ENCODE measurements around the gene SERPINA9.

DNA sequence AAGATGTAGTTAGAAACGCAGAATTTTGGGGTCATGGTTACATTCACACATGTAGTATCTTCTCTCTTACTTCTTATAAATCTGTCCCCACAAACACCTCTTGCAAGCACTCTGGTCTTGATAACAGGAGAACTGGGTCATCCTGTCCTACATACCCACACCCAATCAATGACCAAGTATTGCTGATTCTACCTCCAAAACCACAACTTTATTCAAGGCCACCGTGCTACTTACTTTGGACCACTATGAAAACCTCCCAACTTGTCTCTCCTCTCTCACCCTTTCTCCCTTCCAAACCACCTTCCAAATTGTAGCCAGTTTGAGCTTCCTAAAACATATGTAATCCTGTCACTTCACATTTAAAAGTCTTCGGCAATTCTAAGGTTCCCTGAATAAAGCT is 28.8 kb downstream of the SERPINA9 start:
- TF ChIP-seq, protein P1, sequence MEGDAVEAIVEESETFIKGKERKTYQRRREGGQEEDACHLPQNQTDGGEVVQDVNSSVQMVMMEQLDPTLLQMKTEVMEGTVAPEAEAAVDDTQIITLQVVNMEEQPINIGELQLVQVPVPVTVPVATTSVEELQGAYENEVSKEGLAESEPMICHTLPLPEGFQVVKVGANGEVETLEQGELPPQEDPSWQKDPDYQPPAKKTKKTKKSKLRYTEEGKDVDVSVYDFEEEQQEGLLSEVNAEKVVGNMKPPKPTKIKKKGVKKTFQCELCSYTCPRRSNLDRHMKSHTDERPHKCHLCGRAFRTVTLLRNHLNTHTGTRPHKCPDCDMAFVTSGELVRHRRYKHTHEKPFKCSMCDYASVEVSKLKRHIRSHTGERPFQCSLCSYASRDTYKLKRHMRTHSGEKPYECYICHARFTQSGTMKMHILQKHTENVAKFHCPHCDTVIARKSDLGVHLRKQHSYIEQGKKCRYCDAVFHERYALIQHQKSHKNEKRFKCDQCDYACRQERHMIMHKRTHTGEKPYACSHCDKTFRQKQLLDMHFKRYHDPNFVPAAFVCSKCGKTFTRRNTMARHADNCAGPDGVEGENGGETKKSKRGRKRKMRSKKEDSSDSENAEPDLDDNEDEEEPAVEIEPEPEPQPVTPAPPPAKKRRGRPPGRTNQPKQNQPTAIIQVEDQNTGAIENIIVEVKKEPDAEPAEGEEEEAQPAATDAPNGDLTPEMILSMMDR (tag by site-specific recombination; IDR thresholded peaks at IDR 0.05) = no peak
- TF ChIP-seq, protein P2, sequence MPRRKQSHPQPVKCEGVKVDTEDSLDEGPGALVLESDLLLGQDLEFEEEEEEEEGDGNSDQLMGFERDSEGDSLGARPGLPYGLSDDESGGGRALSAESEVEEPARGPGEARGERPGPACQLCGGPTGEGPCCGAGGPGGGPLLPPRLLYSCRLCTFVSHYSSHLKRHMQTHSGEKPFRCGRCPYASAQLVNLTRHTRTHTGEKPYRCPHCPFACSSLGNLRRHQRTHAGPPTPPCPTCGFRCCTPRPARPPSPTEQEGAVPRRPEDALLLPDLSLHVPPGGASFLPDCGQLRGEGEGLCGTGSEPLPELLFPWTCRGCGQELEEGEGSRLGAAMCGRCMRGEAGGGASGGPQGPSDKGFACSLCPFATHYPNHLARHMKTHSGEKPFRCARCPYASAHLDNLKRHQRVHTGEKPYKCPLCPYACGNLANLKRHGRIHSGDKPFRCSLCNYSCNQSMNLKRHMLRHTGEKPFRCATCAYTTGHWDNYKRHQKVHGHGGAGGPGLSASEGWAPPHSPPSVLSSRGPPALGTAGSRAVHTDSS (tag by site-specific recombination; IDR thresholded peaks at IDR 0.05) = no peak
- no peak for TF ChIP-seq ZBTB17 (tag by site-specific recombination; IDR thresholded peaks at IDR 0.05)
- no peak for TF ChIP-seq ZNF677 (tag by site-specific recombination; IDR thresholded peaks at IDR 0.05)
- TF ChIP-seq, protein P3, sequence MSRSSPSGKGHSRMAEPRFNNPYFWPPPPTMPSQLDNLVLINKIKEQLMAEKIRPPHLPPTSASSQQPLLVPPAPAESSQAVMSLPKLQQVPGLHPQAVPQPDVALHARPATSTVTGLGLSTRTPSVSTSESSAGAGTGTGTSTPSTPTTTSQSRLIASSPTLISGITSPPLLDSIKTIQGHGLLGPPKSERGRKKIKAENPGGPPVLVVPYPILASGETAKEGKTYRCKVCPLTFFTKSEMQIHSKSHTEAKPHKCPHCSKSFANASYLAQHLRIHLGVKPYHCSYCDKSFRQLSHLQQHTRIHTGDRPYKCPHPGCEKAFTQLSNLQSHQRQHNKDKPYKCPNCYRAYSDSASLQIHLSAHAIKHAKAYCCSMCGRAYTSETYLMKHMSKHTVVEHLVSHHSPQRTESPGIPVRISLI (tag by site-specific recombination; IDR thresholded peaks at IDR 0.05) = no peak
- TF ChIP-seq YY1 (tag by site-specific recombination; IDR thresholded peaks at IDR 0.05) = no peak
- TF ChIP-seq IKZF3 (tag by site-specific recombination; IDR thresholded peaks at IDR 0.05) = no peak
- TF ChIP-seq ZNF530 (tag by site-specific recombination; IDR thresholded peaks at IDR 0.05; ENCODE audit: low read depth) = no peak
- TF ChIP-seq, protein P4, sequence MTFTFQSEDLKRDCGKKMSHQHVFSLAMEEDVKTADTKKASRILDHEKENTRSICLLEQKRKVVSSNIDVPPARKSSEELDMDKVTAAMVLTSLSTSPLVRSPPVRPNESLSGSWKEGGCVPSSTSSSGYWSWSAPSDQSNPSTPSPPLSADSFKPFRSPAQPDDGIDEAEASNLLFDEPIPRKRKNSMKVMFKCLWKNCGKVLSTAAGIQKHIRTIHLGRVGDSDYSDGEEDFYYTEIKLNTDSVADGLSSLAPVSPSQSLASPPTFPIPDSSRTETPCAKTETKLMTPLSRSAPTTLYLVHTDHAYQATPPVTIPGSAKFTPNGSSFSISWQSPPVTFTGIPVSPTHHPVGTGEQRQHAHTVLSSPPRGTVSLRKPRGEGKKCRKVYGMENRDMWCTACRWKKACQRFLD (tag by site-specific recombination; IDR thresholded peaks at IDR 0.05) = no peak
- TF ChIP-seq, protein P5, sequence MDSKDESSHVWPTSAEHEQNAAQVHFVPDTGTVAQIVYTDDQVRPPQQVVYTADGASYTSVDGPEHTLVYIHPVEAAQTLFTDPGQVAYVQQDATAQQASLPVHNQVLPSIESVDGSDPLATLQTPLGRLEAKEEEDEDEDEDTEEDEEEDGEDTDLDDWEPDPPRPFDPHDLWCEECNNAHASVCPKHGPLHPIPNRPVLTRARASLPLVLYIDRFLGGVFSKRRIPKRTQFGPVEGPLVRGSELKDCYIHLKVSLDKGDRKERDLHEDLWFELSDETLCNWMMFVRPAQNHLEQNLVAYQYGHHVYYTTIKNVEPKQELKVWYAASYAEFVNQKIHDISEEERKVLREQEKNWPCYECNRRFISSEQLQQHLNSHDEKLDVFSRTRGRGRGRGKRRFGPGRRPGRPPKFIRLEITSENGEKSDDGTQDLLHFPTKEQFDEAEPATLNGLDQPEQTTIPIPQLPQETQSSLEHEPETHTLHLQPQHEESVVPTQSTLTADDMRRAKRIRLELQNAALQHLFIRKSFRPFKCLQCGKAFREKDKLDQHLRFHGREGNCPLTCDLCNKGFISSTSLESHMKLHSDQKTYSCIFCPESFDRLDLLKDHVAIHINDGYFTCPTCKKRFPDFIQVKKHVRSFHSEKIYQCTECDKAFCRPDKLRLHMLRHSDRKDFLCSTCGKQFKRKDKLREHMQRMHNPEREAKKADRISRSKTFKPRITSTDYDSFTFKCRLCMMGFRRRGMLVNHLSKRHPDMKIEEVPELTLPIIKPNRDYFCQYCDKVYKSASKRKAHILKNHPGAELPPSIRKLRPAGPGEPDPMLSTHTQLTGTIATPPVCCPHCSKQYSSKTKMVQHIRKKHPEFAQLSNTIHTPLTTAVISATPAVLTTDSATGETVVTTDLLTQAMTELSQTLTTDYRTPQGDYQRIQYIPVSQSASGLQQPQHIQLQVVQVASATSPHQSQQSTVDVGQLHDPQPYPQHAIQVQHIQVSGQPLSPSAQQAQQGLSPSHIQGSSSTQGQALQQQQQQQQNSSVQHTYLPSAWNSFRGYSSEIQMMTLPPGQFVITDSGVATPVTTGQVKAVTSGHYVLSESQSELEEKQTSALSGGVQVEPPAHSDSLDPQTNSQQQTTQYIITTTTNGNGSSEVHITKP (tag by site-specific recombination; IDR thresholded peaks at IDR 0.05) = no peak
- TF ChIP-seq, protein P6, sequence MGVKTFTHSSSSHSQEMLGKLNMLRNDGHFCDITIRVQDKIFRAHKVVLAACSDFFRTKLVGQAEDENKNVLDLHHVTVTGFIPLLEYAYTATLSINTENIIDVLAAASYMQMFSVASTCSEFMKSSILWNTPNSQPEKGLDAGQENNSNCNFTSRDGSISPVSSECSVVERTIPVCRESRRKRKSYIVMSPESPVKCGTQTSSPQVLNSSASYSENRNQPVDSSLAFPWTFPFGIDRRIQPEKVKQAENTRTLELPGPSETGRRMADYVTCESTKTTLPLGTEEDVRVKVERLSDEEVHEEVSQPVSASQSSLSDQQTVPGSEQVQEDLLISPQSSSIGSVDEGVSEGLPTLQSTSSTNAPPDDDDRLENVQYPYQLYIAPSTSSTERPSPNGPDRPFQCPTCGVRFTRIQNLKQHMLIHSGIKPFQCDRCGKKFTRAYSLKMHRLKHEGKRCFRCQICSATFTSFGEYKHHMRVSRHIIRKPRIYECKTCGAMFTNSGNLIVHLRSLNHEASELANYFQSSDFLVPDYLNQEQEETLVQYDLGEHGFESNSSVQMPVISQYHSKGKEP (tag by site-specific recombination; IDR thresholded peaks at IDR 0.05) = no peak
- TF ChIP-seq ZFP37 (tag by site-specific recombination; IDR thresholded peaks at IDR 0.05) = no peak
- TF ChIP-seq ZNF785 (tag by site-specific recombination; IDR thresholded peaks at IDR 0.05) = no peak
- no peak for TF ChIP-seq MEIS1 (CRISPR knock-in tag; IDR thresholded peaks at IDR 0.05; ENCODE audit: borderline replicate concordance)
